Measurements from ENCODE around the gene FAM118B.

- no peak for TF ChIP-seq CTCF (conservative IDR thresholded peaks at IDR 0.05)
- TF ChIP-seq EZH2 (IDR thresholded peaks at IDR 0.05; ENCODE audit: low read depth): no peak
Observed at GRCh38 chr11:126280595-126280994, 69.0 kb downstream of the FAM118B start.

Measured in PC-9 (cell line).